ENCODE data around the gene ZC3H10.

Gene ZC3H10

DNA sequence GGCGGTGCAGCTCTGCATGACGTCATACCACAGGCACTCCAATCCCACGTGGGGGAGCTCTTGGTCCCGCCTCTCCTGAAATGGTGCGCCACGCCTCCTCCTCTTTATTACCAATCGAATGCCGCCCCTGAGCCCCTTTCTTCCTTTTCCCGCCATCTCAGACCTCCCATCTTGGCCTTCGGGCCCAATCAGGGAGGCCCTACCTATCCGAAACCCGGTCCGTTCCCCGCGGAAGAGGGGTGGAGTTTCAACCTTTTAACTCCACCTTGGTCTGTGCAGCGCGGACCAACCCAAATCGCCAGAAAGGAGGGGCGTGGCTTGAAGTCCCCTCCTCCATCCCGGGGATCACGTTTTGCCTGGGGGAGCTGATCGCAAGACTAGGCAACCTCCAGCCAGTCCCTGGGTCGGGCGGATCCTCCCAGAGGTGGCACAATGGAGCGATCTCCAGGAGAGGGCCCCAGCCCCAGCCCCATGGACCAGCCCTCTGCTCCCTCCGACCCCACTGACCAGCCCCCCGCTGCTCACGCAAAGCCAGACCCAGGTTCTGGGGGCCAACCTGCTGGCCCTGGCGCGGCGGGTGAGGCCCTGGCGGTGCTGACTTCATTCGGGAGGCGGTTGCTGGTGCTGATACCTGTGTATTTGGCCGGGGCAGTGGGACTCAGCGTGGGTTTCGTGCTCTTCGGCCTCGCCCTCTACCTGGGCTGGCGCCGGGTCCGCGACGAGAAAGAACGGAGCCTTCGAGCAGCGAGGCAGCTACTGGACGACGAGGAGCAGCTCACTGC lies 10.0 kb downstream of the ZC3H10 start, which contains the start of gene ESYT1:
Gene ESYT1 (plus strand): TSS at position 380 of the 782 bp plus-strand sequence. CDS start 53 bp downstream, at position 433.
- peak within 1 kb of the TSS; percentile 74 to 91 for H3K4me3 ChIP-seq
- peak within 1 kb of the TSS; percentile 95 to 99 for H3K27ac ChIP-seq
- peaks cover 9 to 36% (median 26%) of the 10 kb centered on the region in 4 donors for H3K4me1 ChIP-seq
- intact Hi-C loops (cut with DNase I; ENCODE audit: low total_unique reads), result loop anchor here (2.0 to 5.0 kb wide), 2 partner anchors 34 to 61 kb away; partner anchors contain the start of gene SMARCC2
- peaks cover 22 to 30% (median 27%) of the 10 kb centered on the region in 3 donors for H3K36me3 ChIP-seq
- TF ChIP-seq, protein P1, sequence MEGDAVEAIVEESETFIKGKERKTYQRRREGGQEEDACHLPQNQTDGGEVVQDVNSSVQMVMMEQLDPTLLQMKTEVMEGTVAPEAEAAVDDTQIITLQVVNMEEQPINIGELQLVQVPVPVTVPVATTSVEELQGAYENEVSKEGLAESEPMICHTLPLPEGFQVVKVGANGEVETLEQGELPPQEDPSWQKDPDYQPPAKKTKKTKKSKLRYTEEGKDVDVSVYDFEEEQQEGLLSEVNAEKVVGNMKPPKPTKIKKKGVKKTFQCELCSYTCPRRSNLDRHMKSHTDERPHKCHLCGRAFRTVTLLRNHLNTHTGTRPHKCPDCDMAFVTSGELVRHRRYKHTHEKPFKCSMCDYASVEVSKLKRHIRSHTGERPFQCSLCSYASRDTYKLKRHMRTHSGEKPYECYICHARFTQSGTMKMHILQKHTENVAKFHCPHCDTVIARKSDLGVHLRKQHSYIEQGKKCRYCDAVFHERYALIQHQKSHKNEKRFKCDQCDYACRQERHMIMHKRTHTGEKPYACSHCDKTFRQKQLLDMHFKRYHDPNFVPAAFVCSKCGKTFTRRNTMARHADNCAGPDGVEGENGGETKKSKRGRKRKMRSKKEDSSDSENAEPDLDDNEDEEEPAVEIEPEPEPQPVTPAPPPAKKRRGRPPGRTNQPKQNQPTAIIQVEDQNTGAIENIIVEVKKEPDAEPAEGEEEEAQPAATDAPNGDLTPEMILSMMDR (IDR thresholded peaks at IDR 0.05), result no peak
- H3K27me3 ChIP-seq, result no peaks in the 10 kb centered on the region
- no peaks in the 10 kb centered on the region for H3K9me3 ChIP-seq
- peak; percentile 100 for DNase-seq

DNA sequence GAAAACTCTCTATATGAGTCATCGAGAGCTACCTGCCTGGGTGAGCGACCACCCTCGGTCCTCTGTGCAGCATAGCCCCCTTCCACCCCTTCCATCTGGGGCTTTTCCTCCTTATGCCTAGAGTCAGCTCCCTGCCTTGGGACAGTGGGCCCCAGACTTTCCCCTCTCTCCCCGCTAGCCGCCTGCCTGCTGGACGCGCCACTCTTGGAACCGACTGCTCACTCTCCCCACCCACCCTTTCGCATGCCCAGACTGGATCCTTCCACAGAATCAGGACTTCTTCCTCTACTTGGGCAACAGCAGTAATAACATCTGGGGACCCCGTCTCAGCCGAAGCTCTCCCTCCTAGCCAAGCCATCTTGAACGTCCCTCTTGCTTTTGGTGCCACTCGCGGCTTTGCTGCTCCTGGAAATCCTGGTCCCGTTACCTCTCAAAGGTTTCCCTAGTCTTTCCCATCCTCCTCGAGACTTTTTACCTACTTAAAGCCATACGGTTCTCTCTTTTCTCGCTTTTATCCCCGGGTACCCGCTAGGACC lies 10.7 kb downstream of the ZC3H10 start:
- intact Hi-C loops (cut with DNase I; ENCODE audit: low total_unique reads), result loop anchor here (5.0 kb wide), 1 partner anchor 34 kb away; no protein-coding TSS in a partner anchor
- peaks cover 9 to 36% (median 26%) of the 10 kb centered on the region in 4 donors for H3K4me1 ChIP-seq
- no peaks in the 10 kb centered on the region for H3K9me3 ChIP-seq
- peak in 1 of 2 donors; percentile 79 for DNase-seq
- H3K27ac ChIP-seq, result peak overlapping the region; percentile 95 to 99
- H3K4me3 ChIP-seq, result peak overlapping the region; percentile 74 to 91
- peaks cover 28 to 36% (median 34%) of the 10 kb centered on the region in 3 donors for H3K36me3 ChIP-seq
- H3K27me3 ChIP-seq, result no peaks in the 10 kb centered on the region
- TF ChIP-seq, protein P1 (IDR thresholded peaks at IDR 0.05), result no peak

GRCh38 chr12:56129206-56129941 lies 11.3 kb downstream of the ZC3H10 start:
- H3K4me3 ChIP-seq, result peak overlapping the region; percentile 74 to 91
- peaks cover 33 to 42% (median 40%) of the 10 kb centered on the region in 3 donors for H3K36me3 ChIP-seq
- TF ChIP-seq, protein P1 (IDR thresholded peaks at IDR 0.05), result no peak
- H3K27ac ChIP-seq, result peak overlapping the region; percentile 95 to 99
- intact Hi-C loops (cut with DNase I; ENCODE audit: low total_unique reads), result loop anchor here (5.0 kb wide), 1 partner anchor 33 kb away; no protein-coding TSS in a partner anchor
- H3K27me3 ChIP-seq, result no peaks in the 10 kb centered on the region
- no peaks in the 10 kb centered on the region for H3K9me3 ChIP-seq
- DNase-seq, result peak; percentile 68 to 85
- peaks cover 9 to 36% (median 26%) of the 10 kb centered on the region in 4 donors for H3K4me1 ChIP-seq

GRCh38 chr12:56129942-56130495 lies 12.0 kb downstream of the ZC3H10 start:
- Histone ChIP-seq H3K9me3 (no peaks in the 10 kb centered on the region), H3K27me3 (no peaks in the 10 kb centered on the region), H3K4me1 (peaks cover 9 to 36% (median 26%) of the 10 kb centered on the region in 4 donors), H3K4me3 (peak overlapping the region; percentile 74 to 91), H3K27ac (peak overlapping the region; percentile 95 to 99), H3K36me3 (peaks cover 39 to 49% (median 45%) of the 10 kb centered on the region in 3 donors)
- peak; percentile 48 to 83 for DNase-seq
- intact Hi-C loops (cut with DNase I; ENCODE audit: low total_unique reads), result loop anchor here (5.0 kb wide), 2 partner anchors 32 to 132 kb away; no protein-coding TSS in a partner anchor
- TF ChIP-seq, protein P1 (IDR thresholded peaks at IDR 0.05), result no peak

DNA sequence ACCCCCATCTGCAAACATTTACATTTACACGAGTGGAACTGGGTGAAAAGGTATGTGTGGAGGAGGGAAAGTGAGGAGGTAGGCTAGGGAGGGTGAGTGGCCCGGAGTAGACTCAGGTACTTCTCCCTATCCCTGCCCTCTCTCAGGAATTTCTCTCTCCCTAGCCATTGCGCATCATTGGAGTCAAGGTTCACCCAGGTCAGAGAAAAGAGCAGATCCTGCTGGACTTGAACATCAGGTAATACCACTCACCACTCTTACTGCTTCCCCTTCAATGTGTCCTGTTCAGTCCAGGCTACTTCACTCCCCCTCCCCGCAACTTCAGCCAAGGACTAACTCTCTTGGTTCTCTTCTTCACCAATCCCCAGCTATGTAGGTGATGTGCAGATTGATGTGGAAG lies 12.8 kb downstream of the ZC3H10 start:
- no peaks in the 10 kb centered on the region for H3K9me3 ChIP-seq
- H3K36me3 ChIP-seq, result peaks cover 46 to 57% (median 53%) of the 10 kb centered on the region in 3 donors
- no peaks in the 10 kb centered on the region for H3K27me3 ChIP-seq
- intact Hi-C loops (cut with DNase I; ENCODE audit: low total_unique reads), result loop anchor here (5.0 kb wide), 1 partner anchor 131 kb away; no protein-coding TSS in a partner anchor
- no peak for DNase-seq
- TF ChIP-seq, protein P1 (IDR thresholded peaks at IDR 0.05), result no peak
- peak overlapping the region; percentile 95 to 99 for H3K27ac ChIP-seq
- peaks cover 9 to 32% (median 24%) of the 10 kb centered on the region in 4 donors for H3K4me1 ChIP-seq
- no peak overlapping the region for H3K4me3 ChIP-seq

All from tibial artery (tissue), 4 donors.